Mucosa of descending colon (tissue), 3 donors: ENCODE data around the gene THOC6. TPM values are rescaled to one million over a fixed set of nuclear protein-coding genes. Genes with fewer than 3 reads are reported as not detected.

Experiments
- ATAC-seq: fragments of 200-7000 bp; cut with Tn5 transposase; one replicate; pipeline ENCODE4 v1.9.1; 2020; ENCODE audit warnings: mild to moderate bottlenecking, moderate library complexity
- DNase-seq, 3 donors: peaks; one replicate each; pipeline ENCODE4 v3.0.0-alpha.2; 2020
- H3K36me3 ChIP-seq: fragments of 200-600 bp; one replicate; pipeline ENCODE4 v1.8.0; 2021; ENCODE audit warnings: low read depth, mild to moderate bottlenecking
- H3K4me1 ChIP-seq: fragments of 200-600 bp; one replicate; pipeline ENCODE4 v1.8.0; 2021; ENCODE audit warnings: low read depth, mild to moderate bottlenecking
- H3K4me3 ChIP-seq: fragments of 200-600 bp; one replicate; pipeline ENCODE4 v1.8.0; 2021; ENCODE audit warnings: mild to moderate bottlenecking
- H3K9me3 ChIP-seq: fragments of 200-600 bp; one replicate; pipeline ENCODE4 v1.8.0; 2021; ENCODE audit warnings: mild to moderate bottlenecking
- intact Hi-C, 2 donors: fragments of 100-400 bp; cut with DNase I in 1 of 2; cut with micrococcal nuclease in 1 of 2; formaldehyde crosslinking; loops; one replicate each; pipeline versions ENCODE4 v1.11.0 to v1.11.1; 2022; cut with DNase I, micrococcal nuclease
- total RNA-seq, 3 donors: library from RNA; stranded (reverse); fragmentation: NEBNext Ultra II Directional in 2 of 3; extraction: Animal tissue kit (Norgen Biotek cat#: 25700) in 2 of 3; gene quantifications; one replicate each; pipeline versions ENCODE4 v1.2.1 to v1.2.4, GENCODE V29; 2021 to 2023
- TF ChIP-seq, protein P1 (sequence below): fragments of 200-600 bp; IDR thresholded peaks from one replicate; pipeline ENCODE4 v1.8.0; 2022; ENCODE audit warnings: antibody characterized with exemption, mild to moderate bottlenecking
- donor health status: DM: no; HTN: no; CAD: no; lungs with moderate emphysema.
- donor health status: DM: no; HTN: no; CAD: no.
- donor health status: DM: no; HTN: yes; CAD: no.

Gene THOC6
- total RNA-seq, 3 donors from 2014 or later: 23.7 to 26.0 (median 25.7) TPM

DNA sequence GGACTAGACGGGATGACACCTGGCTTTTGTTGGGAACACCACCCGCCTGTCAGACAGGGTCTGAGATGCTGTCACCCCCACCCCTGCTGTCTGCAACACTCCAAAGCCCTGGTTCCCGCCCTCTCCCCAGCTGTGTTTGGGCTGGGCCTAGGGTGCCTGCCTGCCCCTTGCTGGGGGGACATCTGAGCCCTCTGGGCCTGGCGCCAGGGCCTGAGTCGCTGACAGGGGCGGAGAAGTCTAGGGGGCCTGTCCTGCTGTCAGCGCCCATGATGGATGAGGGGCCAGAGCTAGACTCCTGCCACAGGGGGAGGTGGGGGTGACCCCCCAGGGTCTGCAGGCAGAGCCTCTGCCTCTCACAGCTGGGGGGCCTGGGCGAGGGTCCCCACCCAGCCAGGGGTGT lies 36.0 kb upstream of the THOC6 start:
- Histone ChIP-seq H3K9me3 (no peaks in the 10 kb centered on the region), H3K36me3 (no peaks in the 10 kb centered on the region), H3K4me3 (no peak overlapping the region), H3K4me1 (peaks cover 7% of the 10 kb centered on the region)
- TF ChIP-seq, protein P1, sequence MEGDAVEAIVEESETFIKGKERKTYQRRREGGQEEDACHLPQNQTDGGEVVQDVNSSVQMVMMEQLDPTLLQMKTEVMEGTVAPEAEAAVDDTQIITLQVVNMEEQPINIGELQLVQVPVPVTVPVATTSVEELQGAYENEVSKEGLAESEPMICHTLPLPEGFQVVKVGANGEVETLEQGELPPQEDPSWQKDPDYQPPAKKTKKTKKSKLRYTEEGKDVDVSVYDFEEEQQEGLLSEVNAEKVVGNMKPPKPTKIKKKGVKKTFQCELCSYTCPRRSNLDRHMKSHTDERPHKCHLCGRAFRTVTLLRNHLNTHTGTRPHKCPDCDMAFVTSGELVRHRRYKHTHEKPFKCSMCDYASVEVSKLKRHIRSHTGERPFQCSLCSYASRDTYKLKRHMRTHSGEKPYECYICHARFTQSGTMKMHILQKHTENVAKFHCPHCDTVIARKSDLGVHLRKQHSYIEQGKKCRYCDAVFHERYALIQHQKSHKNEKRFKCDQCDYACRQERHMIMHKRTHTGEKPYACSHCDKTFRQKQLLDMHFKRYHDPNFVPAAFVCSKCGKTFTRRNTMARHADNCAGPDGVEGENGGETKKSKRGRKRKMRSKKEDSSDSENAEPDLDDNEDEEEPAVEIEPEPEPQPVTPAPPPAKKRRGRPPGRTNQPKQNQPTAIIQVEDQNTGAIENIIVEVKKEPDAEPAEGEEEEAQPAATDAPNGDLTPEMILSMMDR: no peak
- intact Hi-C loops: no loop called here
- ATAC-seq (no peak), DNase-seq (no peak)

DNA sequence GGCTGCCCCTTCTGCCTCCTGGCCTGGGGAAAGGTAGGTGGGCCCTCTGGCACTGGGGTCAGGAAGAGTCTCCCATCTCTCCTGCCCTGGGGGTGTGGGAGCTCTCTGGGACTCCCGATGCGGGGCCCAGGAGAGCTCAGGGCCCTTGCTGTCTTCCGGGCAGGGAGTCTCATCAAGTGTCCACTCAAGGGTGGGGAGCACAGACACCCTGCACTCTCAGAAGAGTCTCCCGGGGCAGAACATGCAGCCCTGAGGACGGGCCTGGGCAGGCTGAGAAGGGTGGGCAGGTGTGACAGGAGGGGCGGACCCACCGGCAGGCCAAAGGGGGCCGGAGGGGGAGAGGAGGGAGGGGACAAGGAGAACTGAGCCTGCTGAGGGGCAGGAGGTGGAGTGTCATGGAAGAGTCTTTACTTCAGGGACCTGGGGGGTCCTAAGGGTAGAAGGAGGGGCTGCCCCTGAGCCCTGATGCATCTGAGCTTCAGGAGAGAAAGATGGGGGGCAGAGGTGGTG lies 35.2 kb upstream of the THOC6 start:
- no peak overlapping the region for H3K4me3 ChIP-seq
- TF ChIP-seq, protein P1: no peak
- ATAC-seq: no peak
- no peaks in the 10 kb centered on the region for H3K36me3 ChIP-seq
- no peaks in the 10 kb centered on the region for H3K9me3 ChIP-seq
- H3K4me1 ChIP-seq: peaks cover 6% of the 10 kb centered on the region
- intact Hi-C loops: no loop called here
- no peak for DNase-seq

DNA sequence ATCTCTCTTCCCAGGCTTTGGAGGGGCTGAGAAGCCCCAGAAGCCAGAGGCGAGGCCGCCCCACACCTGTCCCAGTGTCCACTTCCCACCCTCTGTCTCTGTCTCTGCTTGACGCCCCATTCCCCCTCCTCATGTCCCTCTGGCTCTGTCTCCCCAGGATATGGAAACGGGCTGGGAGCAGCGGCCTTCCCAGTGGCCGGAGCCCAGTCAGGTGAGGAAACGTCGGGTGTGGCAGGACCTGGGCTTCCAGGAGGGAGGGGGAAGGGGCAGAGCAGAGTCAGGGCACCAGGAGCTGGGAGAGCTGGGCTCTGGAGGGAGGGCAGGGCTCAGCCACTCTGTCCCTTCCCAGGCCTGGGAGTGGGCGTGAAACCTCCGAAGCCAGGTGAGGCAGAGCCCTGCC lies 32.9 kb upstream of the THOC6 start:
- TF ChIP-seq, protein P1: no peak
- Histone ChIP-seq H3K4me3 (no peak overlapping the region), H3K36me3 (no peaks in the 10 kb centered on the region), H3K9me3 (no peaks in the 10 kb centered on the region), H3K4me1 (no peaks in the 10 kb centered on the region)
- DNase-seq (peak in 1 of 3 donors; percentile 60), ATAC-seq (peak; percentile 77)
- intact Hi-C loops: no loop called here

DNA sequence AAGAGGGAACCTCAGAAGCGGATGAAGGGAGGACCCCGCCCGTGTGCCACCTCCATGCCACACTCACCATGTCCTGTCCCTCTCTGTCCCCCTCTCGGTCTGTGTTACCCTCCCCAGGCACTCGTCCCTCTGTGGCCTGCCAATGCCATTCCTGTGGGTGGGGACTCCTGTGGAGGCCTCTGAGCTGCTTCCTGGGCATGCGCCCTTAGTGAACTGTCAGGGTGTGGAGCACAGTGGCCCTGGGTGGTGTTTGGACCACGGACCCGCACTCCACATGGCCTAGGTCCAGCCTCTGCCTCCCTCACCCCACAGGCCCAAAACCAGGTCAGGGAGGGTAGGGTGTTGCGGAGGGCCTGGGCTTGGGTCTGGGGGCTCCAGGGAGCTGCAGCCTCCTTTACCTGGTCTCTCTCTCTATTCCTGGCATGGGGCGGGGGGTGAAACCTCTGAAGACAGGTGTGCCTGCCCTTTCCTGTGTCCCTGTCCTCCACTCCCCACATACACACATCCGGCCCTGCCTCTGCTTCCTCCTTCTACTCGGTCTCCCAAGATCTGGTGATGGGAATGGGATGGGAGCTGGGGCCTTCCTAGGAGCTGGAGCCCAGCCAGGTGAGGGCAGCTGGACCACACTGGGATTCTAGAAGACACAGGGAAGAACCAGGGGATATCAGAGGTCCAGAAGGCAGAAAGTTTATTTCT lies 32.1 kb upstream of the THOC6 start:
- ATAC-seq (peak; percentile 61), DNase-seq (no peak)
- Histone ChIP-seq H3K4me1 (no peaks in the 10 kb centered on the region), H3K9me3 (no peaks in the 10 kb centered on the region), H3K4me3 (no peak overlapping the region), H3K36me3 (no peaks in the 10 kb centered on the region)
- TF ChIP-seq, protein P1: no peak
- intact Hi-C loops: no loop called here

DNA sequence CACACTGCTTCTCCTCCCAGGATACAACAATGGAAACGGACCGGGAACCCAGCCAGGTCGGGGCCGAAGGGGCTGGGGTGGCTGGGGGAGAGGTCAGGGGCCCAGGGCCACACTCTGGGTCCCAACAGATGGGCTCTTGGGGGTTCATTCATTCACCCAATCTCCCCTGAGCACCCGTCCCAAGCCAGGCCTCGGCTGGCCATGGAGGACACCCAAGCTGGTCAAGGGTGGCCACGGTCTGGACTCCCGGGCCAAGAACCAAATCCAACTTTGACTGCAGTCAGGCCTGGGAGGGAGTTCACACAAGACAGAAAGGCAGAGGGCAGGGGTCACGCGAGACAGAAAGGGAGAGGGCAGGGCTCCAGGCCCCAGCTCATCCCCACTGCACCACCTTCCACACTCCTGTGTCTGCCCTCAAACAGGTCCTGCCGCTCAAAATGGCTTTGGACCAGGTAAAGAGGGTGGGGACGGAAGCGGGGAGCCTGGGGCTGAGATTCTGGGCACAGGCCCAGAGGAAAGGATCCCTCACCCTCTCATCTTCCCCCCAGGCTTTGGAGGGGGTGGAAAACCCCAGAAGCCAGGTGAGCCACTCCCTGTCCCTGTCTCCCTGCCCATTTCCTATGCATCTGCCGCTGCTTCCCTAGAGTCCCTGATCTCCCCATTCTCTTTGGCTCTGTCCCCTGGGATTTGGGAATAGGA lies 31.3 kb upstream of the THOC6 start:
- TF ChIP-seq, protein P1: no peak
- Histone ChIP-seq H3K36me3 (no peaks in the 10 kb centered on the region), H3K4me1 (no peaks in the 10 kb centered on the region), H3K9me3 (no peaks in the 10 kb centered on the region), H3K4me3 (no peak overlapping the region)
- ATAC-seq (no peak), DNase-seq (no peak)
- intact Hi-C loops: no loop called here
